ENCODE measurements around the gene CENPT. TPM values are rescaled to one million over a fixed set of nuclear protein-coding genes. Genes with fewer than 3 reads are reported as not detected.

The CENPT gene
- total RNA-seq, 2 experiments from 2014 or later, result 43.7 to 45.8 TPM

- Mint-ChIP-seq H3K4me3 (no peak overlapping the region), H3K27ac (no peak overlapping the region), H3K27me3 (ENCODE audit: low read depth) (no peaks in the 10 kb centered on the region), H3K36me3 (ENCODE audit: low read depth) (peaks cover 18% of the 10 kb centered on the region), H3K4me1 (ENCODE audit: low read depth) (no peaks in the 10 kb centered on the region), H3K9me3 (no peaks in the 10 kb centered on the region)
- DNase-seq, result peak; percentile 76
- CTCF ChIA-PET, result interaction anchor here (0.5 to 4.1 kb wide), 44 partner anchors 9 to 345 kb away, joined by 3 to 25 read pairs (median 5); partner anchors contain the start of genes CTRL, EDC4, PSKH1 and PSMB10
- intact Hi-C loops (cut with micrococcal nuclease), result loop anchor here (1.0 to 2.0 kb wide), 3 partner anchors 35 to 181 kb away; no protein-coding TSS in a partner anchor
Observed at GRCh38 chr16:67883872-67884261, 36.4 kb upstream of the CENPT start.

DNA sequence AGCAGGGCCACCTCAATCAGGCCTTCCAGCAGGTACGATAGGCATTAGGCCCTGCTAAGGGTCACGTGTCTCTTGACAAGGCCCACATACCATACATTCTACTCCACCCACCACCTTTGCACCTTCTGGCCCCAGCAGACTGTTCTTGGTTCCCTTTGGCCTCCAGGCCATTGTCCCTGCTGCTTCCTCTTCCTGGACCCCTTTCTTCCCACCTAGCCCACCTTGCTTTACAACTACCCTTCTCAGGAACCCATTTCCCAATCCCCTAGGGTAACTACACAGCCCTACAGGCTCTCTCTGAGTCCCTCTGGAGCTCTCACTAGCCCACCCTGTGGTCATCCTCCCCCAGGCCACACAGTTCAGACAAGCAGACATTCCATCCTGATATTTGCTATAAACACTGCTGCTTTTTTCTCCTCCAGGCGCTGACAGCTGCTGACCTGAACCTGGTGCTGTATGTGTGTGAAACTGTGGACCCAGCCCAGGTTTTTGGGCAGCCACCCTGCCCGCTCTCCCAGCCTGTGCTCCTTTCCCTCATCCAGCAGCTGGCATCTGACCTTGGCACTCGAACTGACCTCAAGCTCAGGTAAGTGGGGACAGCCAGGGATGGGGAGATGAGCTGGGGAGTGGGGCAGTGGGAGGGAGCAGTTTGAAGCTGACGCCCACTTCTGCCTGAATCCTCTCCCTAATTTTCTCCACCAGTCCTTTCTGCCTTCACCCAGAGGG is 35.8 kb upstream of the CENPT start:
- Mint-ChIP-seq H3K4me1 (ENCODE audit: low read depth) (no peaks in the 10 kb centered on the region), H3K36me3 (ENCODE audit: low read depth) (peaks cover 20% of the 10 kb centered on the region), H3K9me3 (no peaks in the 10 kb centered on the region), H3K27ac (no peak overlapping the region), H3K4me3 (no peak overlapping the region), H3K27me3 (ENCODE audit: low read depth) (no peaks in the 10 kb centered on the region)
- CTCF ChIA-PET, result interaction anchor here (0.6 to 4.1 kb wide), 44 partner anchors 8 to 345 kb away, joined by 3 to 25 read pairs (median 4); partner anchors contain the start of genes CTRL, EDC4, PSKH1 and PSMB10
- intact Hi-C loops (cut with micrococcal nuclease), result loop anchor here (1.0 to 2.0 kb wide), 3 partner anchors 35 to 181 kb away; no protein-coding TSS in a partner anchor
- DNase-seq, result no peak

DNA sequence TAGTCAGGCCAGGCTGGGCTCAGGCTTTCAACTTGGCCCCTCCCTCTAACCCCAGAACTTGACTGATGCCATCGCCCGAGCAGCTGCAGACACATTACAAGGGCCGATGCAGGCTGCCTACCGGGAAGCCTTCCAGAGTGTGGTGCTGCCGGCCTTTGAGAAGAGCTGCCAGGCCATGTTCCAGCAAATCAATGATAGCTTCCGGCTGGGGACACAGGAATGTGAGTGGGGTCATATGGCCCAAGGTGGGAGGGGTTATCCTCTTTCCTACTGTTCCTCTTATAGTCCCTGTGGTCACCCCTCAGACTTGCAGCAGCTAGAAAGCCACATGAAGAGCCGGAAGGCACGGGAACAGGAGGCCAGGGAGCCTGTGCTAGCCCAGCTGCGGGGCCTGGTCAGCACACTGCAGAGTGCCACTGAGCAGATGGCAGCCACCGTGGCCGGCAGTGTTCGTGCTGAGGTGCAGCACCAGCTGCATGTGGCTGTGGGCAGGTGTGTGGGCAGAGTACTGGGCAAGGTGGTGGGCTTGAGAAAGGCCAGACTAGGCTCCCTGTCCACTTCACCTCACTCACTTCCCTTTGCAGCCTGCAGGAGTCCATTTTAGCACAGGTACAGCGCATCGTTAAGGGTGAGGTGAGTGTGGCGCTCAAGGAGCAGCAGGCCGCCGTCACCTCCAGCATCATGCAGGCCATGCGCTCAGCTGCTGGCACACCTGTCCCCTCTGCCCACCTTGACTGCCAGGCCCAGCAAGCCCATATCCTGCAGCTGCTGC is 35.1 kb upstream of the CENPT start:
- intact Hi-C loops (cut with micrococcal nuclease), result loop anchor here (1.0 to 2.0 kb wide), 3 partner anchors 36 to 182 kb away; no protein-coding TSS in a partner anchor
- CTCF ChIA-PET, result interaction anchor here (1.0 to 4.1 kb wide), 21 partner anchors 9 to 163 kb away, joined by 3 to 25 read pairs (median 6); partner anchors contain the start of genes CTRL, EDC4 and PSMB10
- Mint-ChIP-seq H3K4me3 (no peak overlapping the region), H3K9me3 (no peaks in the 10 kb centered on the region), H3K27me3 (ENCODE audit: low read depth) (no peaks in the 10 kb centered on the region), H3K27ac (no peak overlapping the region), H3K4me1 (ENCODE audit: low read depth) (no peaks in the 10 kb centered on the region), H3K36me3 (ENCODE audit: low read depth) (peaks cover 21% of the 10 kb centered on the region)
- no peak for DNase-seq

- H3K9me3 Mint-ChIP-seq, result no peaks in the 10 kb centered on the region
- peaks cover 21% of the 10 kb centered on the region for H3K36me3 Mint-ChIP-seq (ENCODE audit: low read depth)
- H3K4me3 Mint-ChIP-seq, result no peak overlapping the region
- CTCF ChIA-PET, result interaction anchor here (1.0 to 3.4 kb wide), 6 partner anchors 8 to 160 kb away, joined by 3 to 25 read pairs (median 5); partner anchors contain the start of genes CTRL and EDC4
- no peak overlapping the region for H3K27ac Mint-ChIP-seq
- H3K27me3 Mint-ChIP-seq (ENCODE audit: low read depth), result no peaks in the 10 kb centered on the region
- intact Hi-C loops (cut with micrococcal nuclease), result loop anchor here (2.0 kb wide), 2 partner anchors 37 to 183 kb away; no protein-coding TSS in a partner anchor
- H3K4me1 Mint-ChIP-seq (ENCODE audit: low read depth), result no peaks in the 10 kb centered on the region
- no peak for DNase-seq
Observed at GRCh38 chr16:67881621-67882161, 34.2 kb upstream of the CENPT start.

GRCh38 chr16:67880584-67880983 is 33.1 kb upstream of the CENPT start:
- Mint-ChIP-seq H3K4me3 (no peak overlapping the region), H3K36me3 (ENCODE audit: low read depth) (peaks cover 21% of the 10 kb centered on the region), H3K27me3 (ENCODE audit: low read depth) (no peaks in the 10 kb centered on the region), H3K9me3 (no peaks in the 10 kb centered on the region), H3K27ac (no peak overlapping the region), H3K4me1 (ENCODE audit: low read depth) (peaks cover 5% of the 10 kb centered on the region)
- no peak for DNase-seq
- intact Hi-C loops (cut with micrococcal nuclease), result no loop called here
- CTCF ChIA-PET, result no interaction called here

GRCh38 chr16:67879936-67880335 is 32.4 kb upstream of the CENPT start:
- Mint-ChIP-seq H3K27me3 (ENCODE audit: low read depth) (no peaks in the 10 kb centered on the region), H3K4me3 (no peak overlapping the region), H3K9me3 (no peaks in the 10 kb centered on the region), H3K4me1 (ENCODE audit: low read depth) (peaks cover 12% of the 10 kb centered on the region), H3K27ac (no peak overlapping the region), H3K36me3 (ENCODE audit: low read depth) (peaks cover 21% of the 10 kb centered on the region)
- CTCF ChIA-PET, result interaction anchor here (1.1 kb wide), 1 partner anchor 63 kb away, joined by 3 read pairs; no protein-coding TSS in a partner anchor
- intact Hi-C loops (cut with micrococcal nuclease), result no loop called here
- no peak for DNase-seq

DNA sequence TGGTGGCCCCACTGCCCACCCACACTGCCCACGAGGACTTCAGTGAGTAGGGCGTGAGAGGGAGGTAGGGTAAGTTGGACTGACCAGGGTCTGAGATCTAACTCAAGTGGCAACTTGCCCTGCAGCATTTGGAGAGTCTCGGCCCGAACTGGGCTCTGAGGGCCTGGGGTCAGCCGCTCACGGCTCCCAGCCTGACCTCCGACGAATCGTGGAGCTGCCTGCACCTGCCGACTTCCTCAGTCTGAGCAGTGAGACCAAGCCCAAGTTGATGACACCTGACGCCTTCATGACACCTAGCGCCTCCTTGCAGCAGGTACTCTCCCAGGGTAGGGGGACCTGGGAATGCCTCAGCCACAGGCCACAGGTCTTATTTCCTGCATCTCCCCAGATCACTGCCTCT is 32.0 kb upstream of the CENPT start:
- H3K4me3 Mint-ChIP-seq, result no peak overlapping the region
- DNase-seq, result no peak
- no peaks in the 10 kb centered on the region for H3K9me3 Mint-ChIP-seq
- peaks cover 20% of the 10 kb centered on the region for H3K36me3 Mint-ChIP-seq (ENCODE audit: low read depth)
- intact Hi-C loops (cut with micrococcal nuclease), result no loop called here
- CTCF ChIA-PET, result interaction anchor here (1.1 kb wide), 1 partner anchor 63 kb away, joined by 3 read pairs; no protein-coding TSS in a partner anchor
- H3K27ac Mint-ChIP-seq, result no peak overlapping the region
- no peaks in the 10 kb centered on the region for H3K27me3 Mint-ChIP-seq (ENCODE audit: low read depth)
- peaks cover 15% of the 10 kb centered on the region for H3K4me1 Mint-ChIP-seq (ENCODE audit: low read depth)

- CTCF ChIA-PET, result interaction anchor here (1.0 kb wide), 1 partner anchor 165 kb away, joined by 3 read pairs; no protein-coding TSS in a partner anchor
- intact Hi-C loops (cut with micrococcal nuclease), result no loop called here
- Mint-ChIP-seq H3K4me3 (no peak overlapping the region), H3K27me3 (ENCODE audit: low read depth) (no peaks in the 10 kb centered on the region), H3K36me3 (ENCODE audit: low read depth) (peaks cover 18% of the 10 kb centered on the region), H3K9me3 (no peaks in the 10 kb centered on the region), H3K27ac (no peak overlapping the region), H3K4me1 (ENCODE audit: low read depth) (peaks cover 21% of the 10 kb centered on the region)
- DNase-seq, result no peak
Observed at GRCh38 chr16:67878846-67879245, 31.4 kb upstream of the CENPT start.

GRCh38 chr16:67878232-67878631 is 30.7 kb upstream of the CENPT start:
- Mint-ChIP-seq H3K4me1 (ENCODE audit: low read depth) (peaks cover 23% of the 10 kb centered on the region), H3K4me3 (no peak overlapping the region), H3K27me3 (ENCODE audit: low read depth) (no peaks in the 10 kb centered on the region), H3K36me3 (ENCODE audit: low read depth) (peaks cover 12% of the 10 kb centered on the region), H3K9me3 (no peaks in the 10 kb centered on the region), H3K27ac (no peak overlapping the region)
- CTCF ChIA-PET, result interaction anchor here (1.0 kb wide), 1 partner anchor 166 kb away, joined by 3 read pairs; no protein-coding TSS in a partner anchor
- no peak for DNase-seq
- intact Hi-C loops (cut with micrococcal nuclease), result no loop called here

- Mint-ChIP-seq H3K4me1 (ENCODE audit: low read depth) (peaks cover 27% of the 10 kb centered on the region), H3K27me3 (ENCODE audit: low read depth) (no peaks in the 10 kb centered on the region), H3K4me3 (no peak overlapping the region), H3K36me3 (ENCODE audit: low read depth) (peaks cover 10% of the 10 kb centered on the region), H3K27ac (no peak overlapping the region), H3K9me3 (no peaks in the 10 kb centered on the region)
- CTCF ChIA-PET, result no interaction called here
- DNase-seq, result no peak
- intact Hi-C loops (cut with micrococcal nuclease), result no loop called here
Observed at GRCh38 chr16:67877064-67877463, 29.6 kb upstream of the CENPT start.

DNA sequence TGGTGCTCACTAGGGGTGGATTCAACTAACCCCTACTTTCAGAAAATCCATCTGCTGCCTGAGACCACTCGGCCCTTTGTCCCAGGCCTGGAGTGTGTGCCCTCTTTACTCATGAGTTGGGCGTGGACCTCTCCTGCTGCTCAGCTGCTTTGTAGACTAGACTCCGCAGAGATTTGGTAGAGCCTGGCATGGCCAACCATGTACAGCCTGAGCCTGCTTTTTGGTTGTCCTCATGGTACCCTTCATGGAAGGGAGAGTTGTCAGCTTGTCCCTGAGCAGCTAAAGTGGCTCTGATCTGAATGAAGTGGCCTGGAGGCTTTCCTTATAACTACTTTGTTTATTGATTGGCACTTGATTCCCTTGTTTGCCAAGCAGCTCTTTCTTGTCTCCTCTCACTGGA is 26.9 kb upstream of the CENPT start:
- Mint-ChIP-seq H3K36me3 (ENCODE audit: low read depth) (peaks cover 5% of the 10 kb centered on the region), H3K4me1 (ENCODE audit: low read depth) (peaks cover 27% of the 10 kb centered on the region), H3K27me3 (ENCODE audit: low read depth) (no peaks in the 10 kb centered on the region), H3K27ac (no peak overlapping the region), H3K9me3 (no peaks in the 10 kb centered on the region), H3K4me3 (peak overlapping the region; percentile 92)
- DNase-seq, result no peak
- intact Hi-C loops (cut with micrococcal nuclease), result loop anchor here (2.0 kb wide), 1 partner anchor 54 kb away; no protein-coding TSS in a partner anchor
- CTCF ChIA-PET, result interaction anchor here (0.6 to 1.8 kb wide), 9 partner anchors 10 to 396 kb away, joined by 3 to 12 read pairs (median 5); partner anchors contain the start of gene NRN1L
